Progenitor cell of endocrine pancreas (in vitro differentiated cells): ENCODE data around the gene ANKRD29. TPM values are rescaled to one million over a fixed set of nuclear protein-coding genes. Genes with fewer than 3 reads are reported as not detected.
"Not testable (repeated sequence)": the region's sequence is repeated elsewhere in the genome, so short reads cannot be mapped to it uniquely, and the experiment has no call there.

Source experiments
- DNase-seq: peaks from one replicate; pipeline ENCODE4 v3.0.0; 2021; ENCODE audit warnings: low spot score; ENCODE audit not compliant: unreplicated experiment
- H3K27ac Mint-ChIP-seq: 2 replicates; pipeline ENCODE4 v1.8.0; 2021; ENCODE audit warnings: mild to moderate bottlenecking, moderate library complexity, mixed read lengths
- H3K27me3 Mint-ChIP-seq: 2 replicates; pipeline ENCODE4 v1.8.0; 2021; ENCODE audit warnings: mixed read lengths
- H3K36me3 Mint-ChIP-seq: 2 replicates; pipeline ENCODE4 v1.8.0; 2022; ENCODE audit warnings: mixed read lengths; ENCODE audit not compliant: insufficient read depth
- H3K4me1 Mint-ChIP-seq: 2 replicates; pipeline ENCODE4 v1.8.0; 2021; ENCODE audit warnings: low read depth, mixed read lengths
- H3K4me3 Mint-ChIP-seq: 2 replicates; pipeline ENCODE4 v1.8.0; 2021; ENCODE audit warnings: low read depth, mild to moderate bottlenecking, moderate library complexity, mixed read lengths
- H3K9me3 Mint-ChIP-seq: 2 replicates; pipeline ENCODE4 v1.8.0; 2021; ENCODE audit warnings: low read depth, mixed read lengths
- CTCF ChIP-seq: fragments of 200-600 bp; sonication (generic); IDR thresholded peaks from one replicate; pipeline ENCODE4 v1.5.0; 2021; ENCODE audit warnings: antibody characterized with exemption, mild to moderate bottlenecking; ENCODE audit not compliant: unreplicated experiment
- total RNA-seq: library from RNA; stranded (reverse); gene quantifications from 2 replicates; pipeline ENCODE4 v1.2.1, GENCODE V29; 2021

The ANKRD29 gene
- total RNA-seq, 1 donor from 2014 or later: 0.41 TPM

GRCh38 chr18:23565916-23566547 is 96.7 kb downstream of the ANKRD29 start:
- Mint-ChIP-seq H3K4me1 (peaks cover 6% of the 10 kb centered on the region), H3K27me3 (no peaks in the 10 kb centered on the region), H3K36me3 (peaks cover 31% of the 10 kb centered on the region), H3K27ac (no peak overlapping the region), H3K9me3 (no peaks in the 10 kb centered on the region), H3K4me3 (no peak overlapping the region)
- TF ChIP-seq CTCF: no peak
- DNase-seq: no peak

GRCh38 chr18:23563377-23564043 is 99.2 kb downstream of the ANKRD29 start:
- Mint-ChIP-seq H3K4me3 (no peak overlapping the region), H3K27me3 (no peaks in the 10 kb centered on the region), H3K4me1 (no peaks in the 10 kb centered on the region), H3K9me3 (no peaks in the 10 kb centered on the region), H3K36me3 (peaks cover 28% of the 10 kb centered on the region), H3K27ac (no peak overlapping the region)
- no peak for DNase-seq
- no peak for TF ChIP-seq CTCF

GRCh38 chr18:23560186-23560585 is 102.5 kb downstream of the ANKRD29 start:
- H3K4me1 Mint-ChIP-seq: no peaks in the 10 kb centered on the region

GRCh38 chr18:23557511-23557910 is 105.2 kb downstream of the ANKRD29 start:
- H3K4me1 Mint-ChIP-seq, H3K27me3 Mint-ChIP-seq, H3K27ac Mint-ChIP-seq, DNase-seq, H3K9me3 Mint-ChIP-seq, H3K4me3 Mint-ChIP-seq: not testable (repeated sequence)
- H3K36me3 Mint-ChIP-seq: peaks cover 21% of the 10 kb centered on the region

More at GRCh38 chr18:23560186-23560585, 102.5 kb downstream of the ANKRD29 start:
- Mint-ChIP-seq H3K27ac (no peak overlapping the region), H3K9me3 (no peaks in the 10 kb centered on the region), H3K4me3 (no peak overlapping the region), H3K27me3 (no peaks in the 10 kb centered on the region), H3K36me3 (peaks cover 21% of the 10 kb centered on the region)
- TF ChIP-seq CTCF: no peak
- no peak for DNase-seq

- H3K4me1 Mint-ChIP-seq: no peaks in the 10 kb centered on the region
- H3K9me3 Mint-ChIP-seq: no peaks in the 10 kb centered on the region
- no peak for DNase-seq
- H3K36me3 Mint-ChIP-seq: peaks cover 26% of the 10 kb centered on the region
- no peak overlapping the region for H3K27ac Mint-ChIP-seq
- no peaks in the 10 kb centered on the region for H3K27me3 Mint-ChIP-seq
- H3K4me3 Mint-ChIP-seq: no peak overlapping the region
- no peak for TF ChIP-seq CTCF
Measured at GRCh38 chr18:23556145-23556780, 106.4 kb downstream of the ANKRD29 start.
